GM21381 (cell line): ENCODE measurements around the gene RAD50.
"Not testable (repeated sequence)": the region's sequence is repeated elsewhere in the genome, so short reads cannot be mapped to it uniquely, and the experiment has no call there.

Source experiments
- ATAC-seq: cut with Tn5 transposase; IDR thresholded peaks from one replicate; pipeline ENCODE4 v1.9.1; 2021; ENCODE audit warnings: mild to moderate bottlenecking, moderate library complexity; ENCODE audit not compliant: unreplicated experiment

The RAD50 gene

GRCh38 chr5:132628814-132629213, 72.0 kb downstream of the RAD50 start:
- ATAC-seq, result no peak

DNA sequence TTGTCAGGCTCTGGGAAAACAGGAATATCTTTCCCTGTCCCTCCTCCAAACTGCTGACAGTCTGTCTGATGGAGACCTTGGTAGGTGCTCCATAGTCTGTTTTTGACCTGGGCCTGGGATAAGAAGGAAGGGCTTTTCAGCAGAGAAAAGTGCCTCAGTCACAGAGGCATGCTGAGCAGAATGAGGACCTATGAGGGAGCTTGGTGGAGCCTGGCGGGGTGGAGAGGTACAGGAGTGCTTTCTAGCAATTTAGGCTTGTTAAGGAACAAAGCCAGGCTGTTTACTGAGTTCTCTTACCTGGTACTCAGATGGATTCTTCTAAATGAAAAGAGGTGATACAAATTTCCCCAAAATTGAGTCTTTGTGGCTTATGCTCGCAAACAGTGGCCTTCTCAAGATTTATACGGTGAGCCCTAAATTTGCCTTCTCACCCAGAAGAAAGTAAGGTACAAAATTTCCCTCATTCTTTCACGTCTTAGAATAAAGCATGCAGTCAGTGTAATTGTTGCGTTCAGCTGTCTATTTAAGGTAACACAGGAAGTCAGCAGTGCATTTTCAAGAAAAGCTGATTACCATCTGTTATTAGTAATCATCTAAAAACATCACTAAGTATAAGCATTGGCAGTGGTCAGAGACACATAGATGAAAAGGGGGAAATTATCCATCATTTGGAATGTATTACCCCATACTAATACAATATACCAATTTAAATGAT, 72.6 kb downstream of the RAD50 start:
- peak; percentile 55 for ATAC-seq

DNA sequence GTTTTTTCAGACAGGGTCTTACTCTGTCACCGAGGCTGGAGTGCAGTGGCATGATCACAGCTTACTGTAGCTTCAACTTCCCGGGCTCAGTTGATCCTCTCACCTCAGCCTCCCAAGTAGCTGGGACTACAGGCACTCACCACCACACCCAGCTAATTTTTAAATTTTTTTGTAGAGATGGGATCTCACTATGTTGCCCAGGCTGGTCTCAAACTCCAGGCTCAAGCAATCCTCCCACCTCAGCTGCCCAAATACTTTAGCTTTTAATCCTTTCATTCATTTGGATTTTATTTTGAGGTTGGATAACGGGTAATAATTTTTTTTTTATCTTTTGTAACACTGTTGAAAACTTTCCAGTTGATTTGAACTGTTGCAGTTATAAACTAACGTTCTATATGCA, 76.8 kb downstream of the RAD50 start:
- ATAC-seq, result not testable (repeated sequence)

GRCh38 chr5:132635873-132636272, 79.1 kb downstream of the RAD50 start:
- ATAC-seq, result peak; percentile 47

GRCh38 chr5:132637241-132637640, 80.5 kb downstream of the RAD50 start:
- no peak for ATAC-seq

GRCh38 chr5:132639706-132640130, 82.9 kb downstream of the RAD50 start:
- peak; percentile 59 for ATAC-seq

DNA sequence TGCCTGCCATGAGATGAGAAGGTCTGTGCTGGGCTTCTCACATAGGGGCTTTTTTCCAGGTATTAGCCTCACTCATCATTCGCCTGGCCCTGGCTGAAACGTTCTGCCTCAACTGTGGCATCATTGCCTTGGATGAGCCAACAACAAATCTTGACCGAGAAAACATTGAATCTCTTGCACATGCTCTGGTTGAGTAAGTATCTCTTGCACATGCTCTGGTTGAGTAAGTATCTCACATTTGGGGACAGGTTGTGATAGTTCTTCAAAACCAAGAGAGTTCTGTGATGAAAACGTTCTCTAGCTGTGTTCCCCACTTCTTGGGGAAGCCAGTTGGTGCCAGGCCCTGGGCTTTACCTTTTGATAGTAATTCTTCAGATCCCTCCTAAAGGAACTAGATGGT, 83.8 kb downstream of the RAD50 start:
- ATAC-seq, result no peak

DNA sequence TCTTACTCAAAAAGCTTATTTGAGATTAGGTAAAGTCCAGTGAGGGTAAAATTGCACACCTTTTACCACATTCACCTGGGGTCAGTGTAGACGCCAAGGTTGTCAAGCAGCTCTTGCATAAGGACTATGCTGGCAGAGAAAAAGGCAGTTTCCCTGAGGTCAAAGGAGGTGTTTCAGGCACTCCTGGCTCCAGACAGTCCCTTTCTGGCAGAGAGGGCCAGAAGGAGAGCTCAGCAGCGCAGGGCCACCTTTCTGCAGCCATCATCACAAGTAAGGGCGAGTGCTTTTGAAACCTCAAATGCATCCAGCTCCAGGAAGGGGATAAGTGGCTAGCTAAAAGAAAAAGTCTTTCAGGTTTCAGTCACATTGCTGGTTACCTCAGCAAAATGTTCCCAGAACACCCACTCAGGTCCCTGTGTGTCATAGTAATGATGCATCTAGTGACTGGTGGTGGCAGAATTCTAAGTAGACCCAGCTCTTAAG, 84.5 kb downstream of the RAD50 start:
- no peak for ATAC-seq

GRCh38 chr5:132641841-132642240, 85.1 kb downstream of the RAD50 start:
- no peak for ATAC-seq

- ATAC-seq, result no peak
Observed at GRCh38 chr5:132644177-132644576, 87.4 kb downstream of the RAD50 start.

DNA sequence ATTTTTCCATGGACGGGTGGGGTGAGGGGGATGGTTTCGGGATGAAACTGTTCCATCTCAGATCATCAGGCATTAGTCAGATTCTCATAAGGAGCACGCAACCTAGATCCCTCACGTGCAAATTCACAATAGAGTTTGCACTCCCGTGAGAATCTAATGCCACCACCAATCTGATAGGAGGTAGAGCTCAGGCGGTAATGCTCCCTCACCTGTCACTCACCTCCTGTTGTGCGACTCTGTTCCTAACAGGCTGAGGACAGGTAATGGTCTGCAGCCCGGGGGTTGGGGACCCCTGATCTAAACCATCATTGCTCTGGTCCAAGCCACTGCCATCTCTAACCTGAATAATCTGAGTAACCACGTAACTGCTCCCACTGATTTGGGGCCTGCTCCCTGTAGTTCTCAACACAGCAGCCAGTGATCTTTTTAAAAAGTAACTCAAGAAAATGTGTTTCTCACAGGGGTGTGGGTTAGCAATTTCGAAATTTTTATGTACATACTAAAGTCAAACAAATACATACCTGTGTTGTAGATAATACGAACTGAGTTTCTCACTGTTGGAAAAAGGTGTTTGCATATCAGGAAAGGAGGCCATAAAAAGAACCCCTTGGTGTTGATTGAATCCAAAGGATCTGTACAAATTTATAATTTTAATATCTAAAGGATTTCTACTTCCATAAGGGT, 89.9 kb downstream of the RAD50 start:
- ATAC-seq, result no peak

DNA sequence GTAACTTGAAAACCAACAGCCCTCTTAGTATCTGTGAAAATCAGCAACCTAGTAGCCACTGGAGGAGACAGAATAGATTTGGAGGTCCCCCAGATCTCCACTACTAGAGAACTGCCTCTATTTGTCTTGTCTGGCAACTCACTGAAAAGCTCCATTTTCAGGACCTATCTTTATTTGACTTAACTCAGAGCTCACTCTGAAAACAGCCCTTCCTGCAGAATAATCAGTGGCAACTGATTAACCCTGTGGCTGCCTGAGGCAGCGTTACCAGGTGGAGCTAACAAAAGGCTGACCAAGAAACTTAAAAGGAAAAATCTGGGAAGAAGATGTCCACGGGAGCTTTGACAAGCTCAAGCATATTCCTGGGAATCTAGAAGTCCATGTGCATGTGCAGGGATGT, 90.7 kb downstream of the RAD50 start:
- no peak for ATAC-seq

DNA sequence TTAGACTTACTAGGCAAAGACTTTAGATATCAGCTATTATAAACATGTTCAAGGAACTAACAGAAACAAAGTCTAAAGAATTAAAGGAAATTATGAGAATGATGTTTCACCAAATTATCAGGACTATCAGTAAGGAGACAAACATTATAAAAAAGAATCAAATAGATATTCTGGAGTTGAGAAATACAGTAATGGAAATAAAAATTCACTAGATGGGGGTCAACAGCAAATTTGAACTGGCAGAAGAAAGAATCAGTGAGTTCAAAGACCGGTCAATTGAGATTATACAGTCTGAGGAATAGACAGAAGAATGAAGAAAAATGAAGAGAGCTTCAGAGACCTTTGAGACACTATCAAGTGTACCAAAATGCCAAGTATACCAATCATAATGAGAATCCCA, 91.6 kb downstream of the RAD50 start:
- ATAC-seq, result no peak

GRCh38 chr5:132651838-132652469, 95.2 kb downstream of the RAD50 start:
- no peak for ATAC-seq

DNA sequence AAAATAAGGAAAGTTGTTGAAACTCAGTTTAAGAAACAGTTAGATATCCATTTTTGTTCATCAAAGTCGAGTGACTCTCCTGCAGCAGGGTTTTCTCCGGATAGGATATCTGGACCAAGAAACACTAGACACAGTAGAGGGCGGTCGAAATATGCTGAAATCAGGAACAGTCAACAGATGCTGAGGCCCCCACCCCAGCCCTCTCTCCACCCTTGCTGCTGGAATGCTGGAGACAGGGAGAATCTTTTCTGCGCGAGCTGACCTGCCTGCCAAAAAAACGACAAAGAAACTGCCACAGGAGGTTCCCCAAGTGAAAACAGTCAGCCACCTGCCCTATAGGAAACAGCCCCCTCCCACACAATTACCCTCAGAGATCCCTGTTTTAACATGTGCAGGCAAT, 96.9 kb downstream of the RAD50 start:
- no peak for ATAC-seq

DNA sequence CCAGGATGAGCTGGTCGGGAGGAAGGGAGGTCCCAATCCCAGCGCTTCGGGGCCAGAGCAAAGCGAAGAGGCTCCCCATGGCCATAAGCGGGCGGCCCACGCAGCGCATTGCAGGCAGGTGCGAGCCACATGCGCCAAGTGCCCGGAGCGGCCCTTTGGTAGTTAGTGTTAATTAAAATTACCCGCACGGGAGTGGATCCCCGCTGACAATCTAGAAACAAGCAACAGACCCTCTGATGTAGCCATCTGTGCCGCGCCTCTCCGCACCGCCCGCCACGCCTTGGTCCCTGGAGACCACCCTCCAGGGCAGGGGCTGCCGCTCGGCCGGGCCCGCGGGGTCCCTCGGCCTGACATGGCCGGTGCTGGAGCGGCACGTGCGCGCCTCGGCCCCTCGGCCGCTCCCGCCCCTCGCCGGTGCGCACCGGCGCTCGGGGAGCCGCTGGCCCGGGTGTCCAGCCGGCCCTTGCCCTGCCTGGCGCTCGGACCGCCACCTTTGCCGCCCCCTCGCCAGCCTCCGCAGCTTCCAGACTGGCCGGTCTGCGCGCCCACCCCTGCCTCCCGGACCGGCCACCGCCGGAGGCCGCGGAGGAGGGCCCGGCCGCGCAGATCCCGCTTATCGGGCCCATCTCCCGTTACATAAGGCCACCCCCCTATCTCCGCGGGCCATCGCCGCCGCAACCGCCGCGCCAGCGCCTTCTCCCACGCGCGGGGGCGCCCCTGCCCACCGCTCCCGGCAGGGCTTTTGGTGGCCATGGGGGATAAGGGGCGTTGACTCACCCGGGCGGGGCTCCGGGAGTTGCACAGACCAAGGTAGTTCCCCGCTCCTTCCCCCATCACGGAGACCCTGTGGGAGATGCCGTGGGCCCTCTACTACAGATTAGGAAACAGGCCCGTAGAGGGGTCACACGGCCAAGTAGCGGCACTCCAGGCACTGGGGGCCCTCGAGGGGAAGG, 99.3 kb downstream of the RAD50 start:
- ATAC-seq, result no peak

DNA sequence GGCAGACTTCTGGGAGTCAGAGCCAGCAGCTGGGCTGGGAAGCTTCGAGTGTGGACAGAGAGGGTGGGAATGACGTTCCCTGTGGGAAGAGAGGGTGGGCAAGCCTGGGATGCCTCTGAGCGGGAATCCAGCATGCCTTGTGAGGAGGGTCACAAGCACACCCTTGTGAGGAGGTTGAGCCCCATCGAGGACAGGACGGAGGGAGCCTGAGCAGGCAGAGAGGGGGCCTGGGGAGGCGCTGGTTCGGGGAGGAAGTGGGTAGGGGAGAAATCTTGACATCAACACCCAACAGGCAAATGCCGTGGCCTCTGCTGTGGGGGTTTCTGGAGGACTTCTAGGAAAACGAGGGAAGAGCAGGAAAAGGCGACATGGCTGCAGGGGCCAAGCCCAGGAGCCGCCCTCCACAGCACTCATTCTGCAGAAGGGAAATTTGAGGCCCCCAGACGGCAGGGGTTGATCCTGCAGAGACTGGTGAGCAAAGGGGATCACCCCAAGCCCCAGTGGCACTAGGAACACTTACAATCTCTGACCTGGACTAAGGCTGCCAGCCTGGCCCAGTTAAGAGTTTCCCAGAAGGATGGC, 100.1 kb downstream of the RAD50 start:
- ATAC-seq, result no peak

DNA sequence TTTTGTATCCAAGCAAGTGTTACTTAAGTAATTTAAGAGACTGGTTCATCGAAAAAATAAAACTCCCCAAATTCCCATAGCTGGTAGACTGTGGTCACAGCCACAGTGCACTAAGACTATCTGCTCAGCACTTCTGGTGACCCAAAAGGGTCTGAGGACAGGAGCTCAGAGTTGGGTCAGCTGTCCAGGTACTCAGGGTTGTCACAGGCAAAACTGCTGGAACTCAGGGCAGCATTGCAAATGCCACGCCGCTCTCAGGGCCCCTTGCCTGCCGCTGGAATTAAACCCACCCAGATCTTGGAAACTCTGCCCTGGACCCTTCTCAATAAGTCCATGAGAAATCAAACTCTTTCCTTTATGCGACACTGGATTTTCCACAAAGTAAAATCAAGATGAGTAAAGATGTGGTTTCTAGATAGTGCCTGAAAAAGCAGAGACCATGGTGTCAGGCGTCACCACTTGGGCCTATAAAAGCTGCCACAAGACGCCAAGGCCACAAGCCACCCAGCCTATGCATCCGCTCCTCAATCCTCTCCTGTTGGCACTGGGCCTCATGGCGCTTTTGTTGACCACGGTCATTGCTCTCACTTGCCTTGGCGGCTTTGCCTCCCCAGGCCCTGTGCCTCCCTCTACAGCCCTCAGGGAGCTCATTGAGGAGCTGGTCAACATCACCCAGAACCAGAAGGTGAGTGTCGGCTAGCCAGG, 101.1 kb downstream of the RAD50 start, which contains the start of gene IL13:
IL13 (plus strand) TSS at position 498 of the 705 bp plus-strand sequence; CDS start at position 512, 14 bp downstream.
- ATAC-seq, result no peak

GRCh38 chr5:132658381-132659302, 101.9 kb downstream of the RAD50 start:
- ATAC-seq, result no peak
